A673 (cell line): ENCODE results near the gene TRMT61A. TPM values are rescaled to one million over a fixed set of nuclear protein-coding genes. Genes with fewer than 3 reads are reported as not detected.

Experiments used
- BruUV-seq: library from RNA; stranded (reverse); fragments of 400-500 nt; replicated peaks from 2 replicates; lab custom pipeline; 2021; lab: Mats Ljungman, UMichigan
- CTCF ChIA-PET: fragments of 300-600 bp; sonication (Branson Sonifier 250); formaldehyde crosslinking; loops from one replicate; lab custom pipeline; 2022; ENCODE audit warnings: antibody characterized with exemption; lab: Charles Lee
- POLR2A ChIA-PET: fragments of 300-600 bp; sonication (Branson Sonifier 250); formaldehyde crosslinking; loops from one replicate; lab custom pipeline; 2022; ENCODE audit warnings: antibody characterized with exemption; ENCODE audit not compliant: low non-redundant PET; lab: Charles Lee
- DNase-seq: peaks from one replicate; pipeline ENCODE4 v3.0.0-alpha.2; 2015; ENCODE audit warnings: low spot score
- H3K27ac ChIP-seq: fragments of 200-600 bp; sonication (generic); 2 replicates; pipeline ENCODE4 v1.5.1; 2016; ENCODE audit warnings: mixed run types, low read depth, mild to moderate bottlenecking, mixed read lengths, antibody characterized with exemption, low read length; ENCODE audit not compliant: poor library complexity, severe bottlenecking
- H3K27me3 ChIP-seq: fragments of 200-600 bp; sonication (generic); replicated peaks from 2 replicates; pipeline ENCODE4 v1.6.1; 2017; ENCODE audit warnings: mixed run types, low read depth, mild to moderate bottlenecking, mixed read lengths, antibody characterized with exemption, low read length; ENCODE audit not compliant: insufficient read depth, poor library complexity
- H3K36me3 ChIP-seq: fragments of 200-600 bp; sonication (generic); 2 replicates; pipeline ENCODE4 v1.6.1; 2016; ENCODE audit warnings: mixed run types, mild to moderate bottlenecking, mixed read lengths, antibody characterized with exemption, low read length; ENCODE audit not compliant: insufficient read depth, poor library complexity, severe bottlenecking
- H3K4me1 ChIP-seq: fragments of 200-600 bp; sonication (generic); 2 replicates; pipeline ENCODE4 v1.6.1; 2017; ENCODE audit warnings: mixed run types, mild to moderate bottlenecking, mixed read lengths, antibody characterized with exemption, low read length; ENCODE audit not compliant: insufficient read depth, poor library complexity, severe bottlenecking
- H3K4me3 ChIP-seq: fragments of 200-600 bp; sonication (generic); 2 replicates; pipeline ENCODE4 v1.5.1; 2016; ENCODE audit warnings: low read depth, mixed run types, mild to moderate bottlenecking, mixed read lengths, low read length; ENCODE audit not compliant: poor library complexity, severe bottlenecking
- H3K9me3 ChIP-seq: fragments of 200-600 bp; sonication (generic); 2 replicates; pipeline ENCODE4 v1.6.1; 2016; ENCODE audit warnings: mixed run types, low read depth, mild to moderate bottlenecking, mixed read lengths, antibody characterized with exemption, low read length; ENCODE audit not compliant: poor library complexity, severe bottlenecking
- CTCF ChIP-seq: fragments of 300-800, 200-600 bp; sonication (generic); conservative IDR thresholded peaks from 2 replicates; pipeline ENCODE4 v1.5.1; 2017; ENCODE audit warnings: low read depth, mild to moderate bottlenecking, antibody characterized with exemption, low read length, moderate library complexity, mixed read lengths
- EZH2 ChIP-seq: fragments of 200-600 bp; sonication (generic); IDR thresholded peaks from 2 replicates; pipeline ENCODE4 v1.6.1; 2017; ENCODE audit warnings: borderline replicate concordance, low read depth, mild to moderate bottlenecking, mixed read lengths, antibody characterized with exemption, low read length; ENCODE audit not compliant: poor library complexity, severe bottlenecking
- intact Hi-C: fragments of 100-400 bp; cut with micrococcal nuclease; formaldehyde crosslinking; loops from one replicate; pipeline ENCODE4 v1.10.0; 2022; ENCODE audit not compliant: unreplicated experiment
- total RNA-seq: library from RNA; stranded (reverse); gene quantifications from 2 replicates; pipeline ENCODE4 v1.2.3, GENCODE V29; 2021

The TRMT61A gene
- total RNA-seq, 1 experiment from 2014 or later: 23.6 TPM

GRCh38 chr14:103551338-103551762 is 22.4 kb downstream of the TRMT61A start:
- DNase-seq: no peak
- H3K27ac ChIP-seq: no peak overlapping the region
- POLR2A ChIA-PET: no interaction called here
- no peaks in the 10 kb centered on the region for H3K9me3 ChIP-seq
- intact Hi-C loops: no loop called here
- H3K27me3 ChIP-seq: no peaks in the 10 kb centered on the region
- H3K4me3 ChIP-seq: no peak overlapping the region
- H3K4me1 ChIP-seq: no peaks in the 10 kb centered on the region
- H3K36me3 ChIP-seq: no peaks in the 10 kb centered on the region
- CTCF ChIA-PET: interaction anchor here (0.6 kb wide), 2 partner anchors 30 to 363 kb away, joined by 3 to 4 read pairs; no protein-coding TSS in a partner anchor
- no TSS peak for BruUV-seq
- TF ChIP-seq EZH2: no peak
- no peak for TF ChIP-seq CTCF

DNA sequence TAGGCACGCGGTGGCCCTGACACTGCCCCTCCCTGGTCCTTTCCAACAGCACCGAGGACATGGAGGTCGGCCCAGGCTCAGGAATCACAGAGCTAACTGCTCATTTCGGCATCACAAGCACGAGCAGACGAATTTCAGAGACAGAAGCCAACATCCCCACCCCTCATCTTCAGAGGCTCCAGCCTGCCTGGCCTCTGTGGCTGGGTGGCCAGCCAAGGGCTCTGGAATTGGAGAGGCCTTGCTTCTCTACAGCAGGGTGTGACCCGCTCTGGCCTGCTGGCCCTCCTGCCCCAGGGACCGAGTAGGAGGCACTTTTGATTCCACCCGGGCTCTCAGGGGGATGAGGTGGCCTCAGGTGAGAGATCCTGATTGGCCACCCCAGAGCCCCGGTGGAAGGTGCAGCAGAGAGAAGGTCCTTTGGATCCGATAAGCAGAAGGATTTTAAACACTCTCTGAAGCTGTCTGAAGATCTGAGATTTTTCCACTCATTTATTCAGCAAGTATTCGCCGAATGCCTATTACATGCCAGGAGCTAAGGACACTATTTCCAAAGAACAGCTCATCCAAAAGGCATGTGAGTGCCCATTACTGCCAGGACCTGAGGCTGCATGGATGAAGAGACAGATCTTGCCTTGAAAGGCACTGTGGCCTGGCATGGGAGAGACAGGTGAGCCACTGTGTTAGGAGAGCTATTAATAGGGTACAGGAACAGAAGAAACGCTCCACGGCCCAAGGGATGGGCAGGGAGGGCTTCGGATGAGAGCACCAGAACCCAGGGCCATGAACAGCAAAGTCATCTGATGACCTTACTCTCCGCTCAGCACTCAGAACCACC is 23.2 kb downstream of the TRMT61A start:
- H3K4me1 ChIP-seq: peaks cover 7% of the 10 kb centered on the region
- no peaks in the 10 kb centered on the region for H3K27me3 ChIP-seq
- no peak for TF ChIP-seq CTCF
- TF ChIP-seq EZH2: no peak
- BruUV-seq: no TSS peak
- no peak for DNase-seq
- no peak overlapping the region for H3K27ac ChIP-seq
- H3K4me3 ChIP-seq: no peak overlapping the region
- CTCF ChIA-PET: no interaction called here
- no peaks in the 10 kb centered on the region for H3K9me3 ChIP-seq
- no peaks in the 10 kb centered on the region for H3K36me3 ChIP-seq
- intact Hi-C loops: no loop called here
- POLR2A ChIA-PET: no interaction called here

GRCh38 chr14:103552846-103553210 is 23.8 kb downstream of the TRMT61A start:
- Histone ChIP-seq H3K27me3 (no peaks in the 10 kb centered on the region), H3K4me3 (no peak overlapping the region), H3K9me3 (no peaks in the 10 kb centered on the region), H3K27ac (no peak overlapping the region), H3K36me3 (no peaks in the 10 kb centered on the region), H3K4me1 (peaks cover 13% of the 10 kb centered on the region)
- CTCF ChIA-PET: no interaction called here
- no peak for DNase-seq
- TF ChIP-seq CTCF (no peak), EZH2 (no peak)
- intact Hi-C loops: no loop called here
- no TSS peak for BruUV-seq
- POLR2A ChIA-PET: no interaction called here
